Spleen (tissue), 11 donors: ENCODE data around the gene TSPAN12. TPM values are rescaled to one million over a fixed set of nuclear protein-coding genes. Genes with fewer than 3 reads are reported as not detected.

ENCODE experiments used
- DNase-seq: peaks from one replicate; pipeline ENCODE4 v3.0.0-alpha.2; 2020
- H3K27ac ChIP-seq, 8 donors: fragments of 200-600 bp; sonication (generic) in 7 of 8; 1 replicate in 4 of 8; 2 replicates in 4 of 8; pipeline versions ENCODE4 v1.5.0 to v1.8.0; 2016 to 2021; ENCODE audit warnings: inconsistent platforms in 4 of 8, mild to moderate bottlenecking in 4 of 8, moderate library complexity in 1 of 8
- H3K27me3 ChIP-seq, 7 donors: fragments of 200-600 bp; sonication (generic) in 6 of 7; replicated peaks in 1 of 7; 1 replicate in 4 of 7; 2 replicates in 3 of 7; pipeline versions ENCODE4 v1.5.0 to v1.8.0; 2016 to 2021; ENCODE audit warnings: inconsistent platforms in 3 of 7, mild to moderate bottlenecking in 1 of 7
- H3K36me3 ChIP-seq, 6 donors: fragments of 200-600 bp; sonication (generic) in 5 of 6; 1 replicate in 4 of 6; 2 replicates in 2 of 6; pipeline versions ENCODE4 v1.5.0 to v1.8.0; 2016 to 2021; ENCODE audit warnings: inconsistent platforms in 2 of 6
- H3K4me1 ChIP-seq, 6 donors: fragments of 200-600 bp; sonication (generic) in 5 of 6; 1 replicate in 3 of 6; 2 replicates in 3 of 6; pipeline versions ENCODE4 v1.5.0 to v1.8.0; 2016 to 2021; ENCODE audit warnings: inconsistent platforms in 3 of 6
- H3K4me3 ChIP-seq, 8 donors: fragments of 200-600 bp; sonication (generic) in 7 of 8; 1 replicate in 4 of 8; 2 replicates in 4 of 8; pipeline versions ENCODE4 v1.5.0 to v1.8.0; 2016 to 2021; ENCODE audit warnings: inconsistent platforms in 4 of 8, mild to moderate bottlenecking in 4 of 8, moderate library complexity in 2 of 8
- H3K9me3 ChIP-seq, 8 donors: fragments of 200-600 bp; sonication (generic) in 7 of 8; 1 replicate in 4 of 8; 2 replicates in 4 of 8; pipeline versions ENCODE4 v1.5.0 to v1.8.0; 2016 to 2021; ENCODE audit warnings: inconsistent platforms in 4 of 8
- POLR2A ChIP-seq, 3 donors: fragments of 450-650 bp; IDR thresholded peaks; one replicate each; pipeline ENCODE4 v1.5.1; 2017; ENCODE audit warnings: antibody characterized with exemption in 3 of 3, mild to moderate bottlenecking in 1 of 3
- POLR2AphosphoS5 ChIP-seq, 3 donors: sonication (generic); formaldehyde crosslinking; IDR thresholded peaks; one replicate each; pipeline ENCODE4 v1.5.1; 2017; ENCODE audit warnings: antibody characterized with exemption in 3 of 3
- WGBS, 5 donors: extraction: QIAGEN DNeasy Blood & Tissue Kit in 3 of 5; methylation state at CpG; one replicate each; pipeline versions ENCODE4 v1.1.5 to v1.1.7; 2013 to 2018; 5-methylcytosine and 5-hydroxymethylcytosine counted together
- intact Hi-C: fragments of 100-400 bp; cut with DNase I; formaldehyde crosslinking; loops from one replicate; pipeline ENCODE4 v1.15.0; 2023; ENCODE audit warnings: low total_unique reads
- polyA plus RNA-seq, 3 donors: library from polyadenylated mRNA; stranded (reverse); fragments of 200-250 nt; gene quantifications; one replicate each; pipeline ENCODE4 v1.2.1, GENCODE V29; 2013
- total RNA-seq, 7 donors: library from RNA; depleted of rRNA in 3 of 7; stranded (reverse); fragments of >200 nt in 3 of 7; fragmentation: NEBNext Ultra II Directional in 4 of 7; extraction: Animal tissue kit (Norgen Biotek cat#: 25700) in 4 of 7; gene quantifications; one replicate each; pipeline versions ENCODE4 v1.1.0 to v1.2.1, GENCODE V29; 2016 to 2021
- TF ChIP-seq, protein P1 (sequence below), 11 experiments: fragments of 200-600 bp in 7 of 11; fragments of 450-650 bp in 4 of 11; sonication (generic) in 4 of 11; IDR thresholded peaks in 8 of 11; conservative IDR thresholded peaks in 3 of 11; 1 replicate in 7 of 11; 2 replicates in 4 of 11; pipeline versions ENCODE4 v1.4.0 to v1.8.0; 2016 to 2021; ENCODE audit warnings: antibody characterized with exemption in 11 of 11, inconsistent platforms in 4 of 11, mild to moderate bottlenecking in 1 of 11
- donor health status: healthy with polysubstance abuse.
- donor health status: DM: no; HTN: no; CAD: no; lungs with moderate emphysema.
- donor health status: DM: no; HTN: no; CAD: no.
- donor health status: Bipolar disorder and iron deficiency.
- donor health status: healthy.
- donor health status: DM: no; HTN: no; CAD: no.
- donor health status: DM: yes; HTN: yes; CAD: no.

Gene TSPAN12
- total and polyA plus RNA-seq, 10 donors = 4.7 to 61.2 (median 41.4) TPM

DNA sequence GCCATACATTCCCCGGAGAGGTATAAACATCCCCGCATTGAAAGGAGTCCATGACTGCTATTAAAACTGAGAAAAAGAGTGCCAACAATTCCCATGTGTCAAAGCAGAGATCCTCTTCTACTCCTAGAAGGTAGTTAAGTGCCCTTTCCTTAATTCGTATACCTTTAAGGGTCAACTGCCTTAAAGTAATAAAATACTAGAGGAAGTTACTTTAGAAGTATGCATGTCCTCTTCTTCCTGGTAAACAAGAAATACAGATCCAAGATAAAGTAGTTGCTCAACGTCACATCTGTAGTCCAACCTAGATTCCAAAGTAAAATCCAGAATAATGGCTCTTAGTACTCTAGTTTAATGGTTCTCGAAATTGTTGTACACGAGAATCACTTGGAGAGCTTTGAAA, 1.5 kb upstream of the TSPAN12 start:
- TF ChIP-seq, protein P1, sequence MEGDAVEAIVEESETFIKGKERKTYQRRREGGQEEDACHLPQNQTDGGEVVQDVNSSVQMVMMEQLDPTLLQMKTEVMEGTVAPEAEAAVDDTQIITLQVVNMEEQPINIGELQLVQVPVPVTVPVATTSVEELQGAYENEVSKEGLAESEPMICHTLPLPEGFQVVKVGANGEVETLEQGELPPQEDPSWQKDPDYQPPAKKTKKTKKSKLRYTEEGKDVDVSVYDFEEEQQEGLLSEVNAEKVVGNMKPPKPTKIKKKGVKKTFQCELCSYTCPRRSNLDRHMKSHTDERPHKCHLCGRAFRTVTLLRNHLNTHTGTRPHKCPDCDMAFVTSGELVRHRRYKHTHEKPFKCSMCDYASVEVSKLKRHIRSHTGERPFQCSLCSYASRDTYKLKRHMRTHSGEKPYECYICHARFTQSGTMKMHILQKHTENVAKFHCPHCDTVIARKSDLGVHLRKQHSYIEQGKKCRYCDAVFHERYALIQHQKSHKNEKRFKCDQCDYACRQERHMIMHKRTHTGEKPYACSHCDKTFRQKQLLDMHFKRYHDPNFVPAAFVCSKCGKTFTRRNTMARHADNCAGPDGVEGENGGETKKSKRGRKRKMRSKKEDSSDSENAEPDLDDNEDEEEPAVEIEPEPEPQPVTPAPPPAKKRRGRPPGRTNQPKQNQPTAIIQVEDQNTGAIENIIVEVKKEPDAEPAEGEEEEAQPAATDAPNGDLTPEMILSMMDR (IDR thresholded peaks at IDR 0.05 in 8 of 11, conservative IDR thresholded peaks at IDR 0.05 in 3 of 11) = no peak
- TF ChIP-seq POLR2AphosphoS5 (IDR thresholded peaks at IDR 0.05) (no peak), POLR2A (IDR thresholded peaks at IDR 0.05) (no peak)
- H3K36me3 ChIP-seq = no peaks in the 10 kb centered on the region
- intact Hi-C loops = loop anchor here (5.0 kb wide), 1 partner anchor 52 kb away; no protein-coding TSS in a partner anchor
- WGBS, 5 donors = 79 to 88% (median 84%) methylated on average over 6 of the region's 6 CpGs
- H3K4me1 ChIP-seq = peaks cover 0 to 30% (median 16%) of the 10 kb centered on the region in 6 donors
- H3K9me3 ChIP-seq = no peaks in the 10 kb centered on the region
- no peak overlapping the region for H3K4me3 ChIP-seq
- H3K27me3 ChIP-seq = peaks cover 0 to 72% (median 17%) of the 10 kb centered on the region in 7 donors
- H3K27ac ChIP-seq = no peak overlapping the region
- DNase-seq = no peak

DNA sequence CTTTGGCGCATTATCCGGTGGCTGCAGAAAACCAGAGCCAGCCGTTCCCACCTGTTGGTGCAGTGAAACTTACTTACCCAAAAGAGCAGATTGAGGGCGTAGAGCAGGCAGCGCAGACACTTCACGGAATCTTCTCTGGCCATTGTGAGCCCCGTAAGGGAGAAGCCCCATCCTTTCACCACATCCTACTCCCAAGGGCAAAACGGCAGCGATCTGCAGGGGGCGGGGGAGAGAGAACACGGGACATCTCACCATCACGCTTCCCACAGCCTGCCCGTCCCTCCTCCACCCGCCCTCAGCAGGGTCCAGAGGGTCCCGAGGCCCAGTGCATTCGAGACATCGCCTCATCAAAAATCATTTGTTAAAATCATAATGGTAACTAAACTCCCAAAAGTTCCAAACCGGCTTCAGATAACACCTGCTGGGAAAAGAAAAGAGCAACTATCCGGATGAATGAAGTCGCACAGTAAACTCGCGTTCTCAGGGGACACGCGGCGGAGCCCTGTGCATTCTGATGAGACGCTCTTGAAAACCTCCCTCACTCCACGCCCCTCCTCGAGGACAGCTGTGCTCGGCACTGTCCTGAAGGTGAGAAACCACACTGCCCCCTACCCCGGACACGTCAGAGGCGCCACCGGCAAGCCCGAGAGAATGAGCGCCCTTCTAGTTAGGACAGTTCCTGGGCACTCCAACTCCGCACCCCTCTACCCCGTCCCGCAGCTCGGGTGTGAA, 1.2 kb downstream of the TSPAN12 start:
- peak overlapping the region; percentile 54 to 82 (median 58) for H3K4me3 ChIP-seq
- peak overlapping the region; percentile 51 to 91 (median 86) for H3K27ac ChIP-seq
- peaks cover 0 to 30% (median 16%) of the 10 kb centered on the region in 6 donors for H3K4me1 ChIP-seq
- peaks cover 0 to 60% (median 17%) of the 10 kb centered on the region in 7 donors for H3K27me3 ChIP-seq
- WGBS, 5 donors = 3 to 6% (median 5%) methylated on average over 27 to 39 of the region's 39 CpGs
- peak; percentile 79 for DNase-seq
- no peaks in the 10 kb centered on the region for H3K36me3 ChIP-seq
- TF ChIP-seq, protein P1 (IDR thresholded peaks at IDR 0.05 in 8 of 11, conservative IDR thresholded peaks at IDR 0.05 in 3 of 11) = no peak
- peak in 1 of 3 donors; percentile 21 for TF ChIP-seq POLR2AphosphoS5 (IDR thresholded peaks at IDR 0.05)
- intact Hi-C loops = loop anchor here (5.0 kb wide), 1 partner anchor 49 kb away; no protein-coding TSS in a partner anchor
- no peaks in the 10 kb centered on the region for H3K9me3 ChIP-seq

DNA sequence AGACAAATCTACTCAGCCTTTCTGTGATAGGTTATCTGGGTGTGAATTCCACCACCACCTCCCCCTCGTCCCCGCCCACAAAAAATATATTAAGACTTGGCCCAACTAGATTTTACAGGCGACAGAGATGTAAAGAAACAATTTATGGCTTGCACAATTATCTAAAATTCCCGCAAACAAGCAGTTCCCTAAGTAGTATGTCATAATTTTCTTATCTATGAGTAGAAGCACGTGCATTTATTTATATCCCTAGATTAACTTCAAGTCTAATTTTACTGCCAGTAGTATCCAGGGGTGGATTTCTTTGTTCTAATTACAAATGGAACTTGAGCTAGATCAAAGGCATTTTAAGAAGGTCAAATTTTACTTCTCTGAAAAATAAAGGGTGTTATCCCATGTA, 1.7 kb downstream of the TSPAN12 start:
- peaks cover 0 to 60% (median 17%) of the 10 kb centered on the region in 7 donors for H3K27me3 ChIP-seq
- intact Hi-C loops = loop anchor here (5.0 kb wide), 1 partner anchor 49 kb away; no protein-coding TSS in a partner anchor
- H3K9me3 ChIP-seq = no peaks in the 10 kb centered on the region
- TF ChIP-seq POLR2AphosphoS5 (IDR thresholded peaks at IDR 0.05) = no peak
- TF ChIP-seq, protein P1 (IDR thresholded peaks at IDR 0.05 in 8 of 11, conservative IDR thresholded peaks at IDR 0.05 in 3 of 11) = no peak
- no peak for TF ChIP-seq POLR2A (IDR thresholded peaks at IDR 0.05)
- H3K4me1 ChIP-seq = peaks cover 0 to 30% (median 16%) of the 10 kb centered on the region in 6 donors
- no peak for DNase-seq
- peak overlapping the region in 7 of 8 donors; percentile 54 to 82 (median 58) for H3K4me3 ChIP-seq
- WGBS, 5 donors = 67 to 80% (median 73%) methylated on average over 5 of the region's 5 CpGs
- H3K36me3 ChIP-seq = no peaks in the 10 kb centered on the region
- peak overlapping the region in 4 of 8 donors; percentile 84 to 91 (median 88) for H3K27ac ChIP-seq

DNA sequence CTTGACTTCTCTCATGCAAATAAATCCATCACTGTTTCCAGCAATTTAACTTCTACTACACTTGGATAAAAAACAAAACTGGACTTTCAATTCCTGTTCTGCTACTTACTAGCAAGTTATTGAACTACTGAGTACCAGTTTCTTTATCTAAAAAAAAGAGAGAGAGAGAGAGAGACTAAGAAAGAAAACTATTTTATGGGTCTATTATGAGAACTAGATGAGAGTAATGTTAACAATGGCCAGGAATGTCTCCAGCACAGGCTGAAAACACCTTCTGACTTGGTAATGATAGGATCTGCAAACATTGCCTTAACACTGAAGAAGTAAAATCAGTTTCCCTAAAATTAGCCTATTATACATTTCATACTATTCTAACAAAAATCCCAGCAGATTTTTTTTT, 5.2 kb downstream of the TSPAN12 start:
- no peak for TF ChIP-seq POLR2A (IDR thresholded peaks at IDR 0.05)
- no peak for TF ChIP-seq POLR2AphosphoS5 (IDR thresholded peaks at IDR 0.05)
- TF ChIP-seq, protein P1 (IDR thresholded peaks at IDR 0.05 in 8 of 11, conservative IDR thresholded peaks at IDR 0.05 in 3 of 11) = no peak
- Histone ChIP-seq H3K4me1 (peaks cover 0 to 19% (median 12%) of the 10 kb centered on the region in 6 donors), H3K27ac (no peak overlapping the region), H3K27me3 (peaks cover 0 to 37% (median 17%) of the 10 kb centered on the region in 7 donors), H3K9me3 (no peaks in the 10 kb centered on the region), H3K4me3 (no peak overlapping the region), H3K36me3 (no peaks in the 10 kb centered on the region)
- DNase-seq = no peak
- intact Hi-C loops = no loop called here
